Keratinocyte (primary cell): ENCODE results near the gene CDC23. TPM values are rescaled to one million over a fixed set of nuclear protein-coding genes. Genes with fewer than 3 reads are reported as not detected.

Experiments used
- DNase-seq: peaks from one replicate; pipeline ENCODE4 v3.0.0-alpha.2; 2011; ENCODE audit warnings: low read depth, missing footprints, low spot score
- FAIRE-seq: peaks from 2 replicates; lab custom pipeline; 2011; peaks lifted over from hg19 to GRCh38; lab: Jason Lieb, UNC
- H2AFZ ChIP-seq: 2 replicates; pipeline ENCODE4 v1.6.0; 2012; ENCODE audit warnings: low read length, control low read depth, inconsistent platforms; ENCODE audit not compliant: control insufficient read depth
- H3K27ac ChIP-seq: 2 replicates; pipeline ENCODE4 v1.5.1; 2011; ENCODE audit warnings: low read length; ENCODE audit not compliant: control insufficient read depth, insufficient read depth
- H3K27me3 ChIP-seq: 3 replicates; pipeline ENCODE4 v1.6.0; 2011; ENCODE audit warnings: low read length; ENCODE audit not compliant: control insufficient read depth, insufficient read depth; ENCODE audit errors: extremely low read depth
- H3K36me3 ChIP-seq, 2 experiments: 2 replicates in 1 of 2; 3 replicates in 1 of 2; pipeline ENCODE4 v1.5.1; 2011; ENCODE audit warnings: low read length in 2 of 2, mild to moderate bottlenecking in 1 of 2; ENCODE audit not compliant: control insufficient read depth in 2 of 2, insufficient read depth in 2 of 2; ENCODE audit errors: extremely low read depth in 1 of 2
- H3K4me1 ChIP-seq: 3 replicates; pipeline ENCODE4 v1.5.1; 2011; ENCODE audit warnings: low read length; ENCODE audit not compliant: control insufficient read depth, insufficient read depth; ENCODE audit errors: extremely low read depth
- H3K4me2 ChIP-seq: 3 replicates; pipeline ENCODE4 v1.6.0; 2011; ENCODE audit warnings: low read depth, low read length; ENCODE audit not compliant: control insufficient read depth, insufficient read depth; ENCODE audit errors: extremely low read depth
- H3K4me3 ChIP-seq, 3 experiments: fragments of 200-600 bp in 1 of 3; sonication (generic) in 1 of 3; 2 replicates in 2 of 3; 3 replicates in 1 of 3; pipeline ENCODE4 v1.5.1; 2011 to 2016; ENCODE audit warnings: low read length in 3 of 3, mild to moderate bottlenecking in 3 of 3, control low read depth in 2 of 3, inconsistent platforms in 1 of 3, low read depth in 1 of 3, mixed read lengths in 1 of 3, mixed run types in 1 of 3, moderate library complexity in 1 of 3; ENCODE audit not compliant: control insufficient read depth in 2 of 3, insufficient read depth in 2 of 3; ENCODE audit errors: extremely low read depth in 1 of 3
- H3K79me2 ChIP-seq: 2 replicates; pipeline ENCODE4 v1.6.0; 2012; ENCODE audit warnings: low read length; ENCODE audit not compliant: control insufficient read depth, insufficient read depth
- H3K9ac ChIP-seq: 3 replicates; pipeline ENCODE4 v1.6.0; 2011; ENCODE audit warnings: low read length; ENCODE audit not compliant: control insufficient read depth, insufficient read depth; ENCODE audit errors: extremely low read depth
- H3K9me1 ChIP-seq: 3 replicates; pipeline ENCODE4 v1.6.0; 2011; ENCODE audit warnings: low read length; ENCODE audit not compliant: control insufficient read depth, insufficient read depth; ENCODE audit errors: extremely low read depth
- H3K9me3 ChIP-seq: 2 replicates; pipeline ENCODE4 v1.5.1; 2012; ENCODE audit warnings: low read depth, low read length; ENCODE audit not compliant: control insufficient read depth
- H4K20me1 ChIP-seq: 3 replicates; pipeline ENCODE4 v1.6.0; 2011; ENCODE audit warnings: low read length; ENCODE audit not compliant: control insufficient read depth, insufficient read depth; ENCODE audit errors: extremely low read depth
- EZH2 ChIP-seq: IDR thresholded peaks from one replicate; pipeline ENCODE4 v1.6.1; 2012; ENCODE audit warnings: inconsistent platforms, mild to moderate bottlenecking, low read length, moderate library complexity
- dilution Hi-C: fragments of 300-500 bp; cut with MboI; formaldehyde crosslinking; loops from one replicate; pipeline ENCODE4 v1.7.0; 2020; ENCODE audit warnings: low sequenced_read_pairs; ENCODE audit not compliant: extremely low pct_ligation_motif_present
- polyA minus RNA-seq, 3 experiments: library from RNA; depleted of rRNA, polyadenylated mRNA; stranded (reverse); fragments of >200 nt; gene quantifications; 1 replicate in 1 of 3; 2 replicates in 1 of 3; 3 replicates in 1 of 3; pipeline ENCODE4 v1.2.3, GENCODE V29; 2011
- polyA plus RNA-seq, 5 experiments: library from polyadenylated mRNA; depleted of rRNA in 3 of 5; stranded (reverse) in 3 of 5; stranded (forward) in 1 of 5; unstranded in 1 of 5; fragments of >200 nt; gene quantifications; 1 replicate in 1 of 5; 2 replicates in 3 of 5; 3 replicates in 1 of 5; pipeline versions ENCODE4 v1.2.1 to v1.2.3, GENCODE V29; 2011 to 2012; ENCODE audit warnings: missing spikeins in 2 of 5, low read depth in 1 of 5, low replicate concordance in 1 of 5
- TF ChIP-seq, protein P1 (sequence below), 3 experiments: IDR thresholded peaks in 1 of 3; conservative IDR thresholded peaks in 1 of 3; optimal IDR thresholded peaks in 1 of 3; 2 replicates in 2 of 3; 3 replicates in 1 of 3; pipeline versions ENCODE3 to v1.5.1; 2011; ENCODE audit warnings: low read length in 3 of 3, mild to moderate bottlenecking in 3 of 3, moderate library complexity in 2 of 3, control low read depth in 1 of 3, inconsistent platforms in 1 of 3; ENCODE audit not compliant: insufficient read depth in 2 of 3; ENCODE audit errors: extremely low read depth in 1 of 3

CDC23 gene, protein sequence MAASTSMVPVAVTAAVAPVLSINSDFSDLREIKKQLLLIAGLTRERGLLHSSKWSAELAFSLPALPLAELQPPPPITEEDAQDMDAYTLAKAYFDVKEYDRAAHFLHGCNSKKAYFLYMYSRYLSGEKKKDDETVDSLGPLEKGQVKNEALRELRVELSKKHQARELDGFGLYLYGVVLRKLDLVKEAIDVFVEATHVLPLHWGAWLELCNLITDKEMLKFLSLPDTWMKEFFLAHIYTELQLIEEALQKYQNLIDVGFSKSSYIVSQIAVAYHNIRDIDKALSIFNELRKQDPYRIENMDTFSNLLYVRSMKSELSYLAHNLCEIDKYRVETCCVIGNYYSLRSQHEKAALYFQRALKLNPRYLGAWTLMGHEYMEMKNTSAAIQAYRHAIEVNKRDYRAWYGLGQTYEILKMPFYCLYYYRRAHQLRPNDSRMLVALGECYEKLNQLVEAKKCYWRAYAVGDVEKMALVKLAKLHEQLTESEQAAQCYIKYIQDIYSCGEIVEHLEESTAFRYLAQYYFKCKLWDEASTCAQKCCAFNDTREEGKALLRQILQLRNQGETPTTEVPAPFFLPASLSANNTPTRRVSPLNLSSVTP
- 26.4 to 40.2 TPM (median 33.2 TPM) in 3 replicates for polyA plus RNA-seq
- 17.4 TPM for polyA plus RNA-seq (2011; ENCODE audit: low read depth)
- polyA plus RNA-seq (2011; cell fraction: cytosol; rRNA removed), result 17.5 and 33.9 TPM in 2 replicates
- 40.3 and 47.1 TPM in 2 replicates for polyA plus RNA-seq (2011; cell fraction: nucleus; rRNA removed)
- polyA plus RNA-seq (2012; ENCODE audit: low replicate concordance), result 14.1 and 19.4 TPM in 2 replicates
- polyA minus RNA-seq, result 15.2 to 29.1 TPM (median 23.0 TPM) in 3 replicates
- 13.2 TPM for polyA minus RNA-seq (2011; cell fraction: cytosol; rRNA and poly(A)+ RNA removed)
- polyA minus RNA-seq (2011; cell fraction: nucleus; rRNA and poly(A)+ RNA removed), result 21.0 and 25.1 TPM in 2 replicates

DNA sequence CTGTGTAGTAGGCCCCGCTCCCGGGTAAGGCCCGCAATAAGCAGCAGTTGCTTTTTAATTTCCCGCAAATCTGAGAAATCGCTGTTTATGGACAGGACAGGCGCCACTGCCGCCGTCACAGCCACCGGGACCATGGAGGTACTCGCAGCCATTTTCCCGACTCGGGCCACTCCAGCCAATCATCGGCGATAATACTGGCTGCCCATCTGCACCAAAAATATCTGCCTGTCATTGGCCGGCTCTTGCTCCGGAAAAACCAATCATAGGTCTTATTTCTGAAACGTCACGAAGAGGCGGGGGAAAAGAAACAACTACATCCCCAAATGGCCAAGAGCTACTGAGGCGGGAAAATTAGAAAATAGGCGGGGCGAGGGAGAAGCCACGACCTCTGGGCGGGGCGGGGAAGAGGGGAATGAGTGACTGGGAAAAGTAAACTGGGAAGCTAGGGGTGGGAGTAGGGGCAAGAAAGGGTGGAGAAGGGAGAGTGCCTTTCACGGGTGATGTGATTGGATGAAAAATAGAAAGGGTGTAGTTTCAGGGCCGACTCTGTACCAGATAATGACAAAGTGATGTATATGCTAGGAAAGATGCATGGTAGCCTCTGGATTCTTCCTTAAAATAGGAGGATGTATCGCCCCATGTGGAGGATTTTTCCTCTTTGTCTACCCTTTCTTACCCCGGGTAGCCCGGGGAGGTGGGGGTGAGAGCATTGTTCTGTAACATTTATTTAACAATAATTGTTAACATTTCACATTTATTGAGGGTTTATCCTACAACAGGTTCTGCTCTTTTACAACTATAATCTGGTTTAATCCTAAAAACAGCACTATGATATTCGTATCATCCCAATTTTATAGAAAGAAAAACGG, at the start of gene CDC23:
TSS of gene CDC23 (minus strand) at position 163 of the 869 bp plus-strand sequence. CDS start at position 152, 11 bp downstream.
- no peaks in the 10 kb centered on the region for H3K9me1 ChIP-seq
- peaks cover 6% of the 10 kb centered on the region for H3K4me1 ChIP-seq
- H3K9me3 ChIP-seq, result no peaks in the 10 kb centered on the region
- peak within 1 kb of the TSS; percentile 91 for H3K9ac ChIP-seq
- H3K4me3 ChIP-seq, result peak within 1 kb of the TSS; percentile 67 to 86 (median 76)
- dilution Hi-C loops, result no loop called here
- peak within 1 kb of the TSS; percentile 98 for H2AFZ ChIP-seq
- H3K36me3 ChIP-seq, result no peaks in the 10 kb centered on the region
- H3K27ac ChIP-seq, result peak within 1 kb of the TSS; percentile 91
- peak; percentile 88 for DNase-seq
- H3K27me3 ChIP-seq, result no peaks in the 10 kb centered on the region
- peak; percentile 90 for FAIRE-seq
- H3K79me2 ChIP-seq, result peaks cover 37% of the 10 kb centered on the region
- peak within 1 kb of the TSS; percentile 94 for H3K4me2 ChIP-seq
- no peaks in the 10 kb centered on the region for H4K20me1 ChIP-seq
- TF ChIP-seq, protein P1, sequence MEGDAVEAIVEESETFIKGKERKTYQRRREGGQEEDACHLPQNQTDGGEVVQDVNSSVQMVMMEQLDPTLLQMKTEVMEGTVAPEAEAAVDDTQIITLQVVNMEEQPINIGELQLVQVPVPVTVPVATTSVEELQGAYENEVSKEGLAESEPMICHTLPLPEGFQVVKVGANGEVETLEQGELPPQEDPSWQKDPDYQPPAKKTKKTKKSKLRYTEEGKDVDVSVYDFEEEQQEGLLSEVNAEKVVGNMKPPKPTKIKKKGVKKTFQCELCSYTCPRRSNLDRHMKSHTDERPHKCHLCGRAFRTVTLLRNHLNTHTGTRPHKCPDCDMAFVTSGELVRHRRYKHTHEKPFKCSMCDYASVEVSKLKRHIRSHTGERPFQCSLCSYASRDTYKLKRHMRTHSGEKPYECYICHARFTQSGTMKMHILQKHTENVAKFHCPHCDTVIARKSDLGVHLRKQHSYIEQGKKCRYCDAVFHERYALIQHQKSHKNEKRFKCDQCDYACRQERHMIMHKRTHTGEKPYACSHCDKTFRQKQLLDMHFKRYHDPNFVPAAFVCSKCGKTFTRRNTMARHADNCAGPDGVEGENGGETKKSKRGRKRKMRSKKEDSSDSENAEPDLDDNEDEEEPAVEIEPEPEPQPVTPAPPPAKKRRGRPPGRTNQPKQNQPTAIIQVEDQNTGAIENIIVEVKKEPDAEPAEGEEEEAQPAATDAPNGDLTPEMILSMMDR (optimal IDR thresholded peaks at IDR 0.05 in 1 of 3, IDR thresholded peaks at IDR 0.05 in 1 of 3, conservative IDR thresholded peaks at IDR 0.05 in 1 of 3; ENCODE audit: extremely low read depth in 1 of 3, insufficient read depth in 2 of 3, low read length in 3 of 3), result no peak
- no peak for TF ChIP-seq EZH2

DNA sequence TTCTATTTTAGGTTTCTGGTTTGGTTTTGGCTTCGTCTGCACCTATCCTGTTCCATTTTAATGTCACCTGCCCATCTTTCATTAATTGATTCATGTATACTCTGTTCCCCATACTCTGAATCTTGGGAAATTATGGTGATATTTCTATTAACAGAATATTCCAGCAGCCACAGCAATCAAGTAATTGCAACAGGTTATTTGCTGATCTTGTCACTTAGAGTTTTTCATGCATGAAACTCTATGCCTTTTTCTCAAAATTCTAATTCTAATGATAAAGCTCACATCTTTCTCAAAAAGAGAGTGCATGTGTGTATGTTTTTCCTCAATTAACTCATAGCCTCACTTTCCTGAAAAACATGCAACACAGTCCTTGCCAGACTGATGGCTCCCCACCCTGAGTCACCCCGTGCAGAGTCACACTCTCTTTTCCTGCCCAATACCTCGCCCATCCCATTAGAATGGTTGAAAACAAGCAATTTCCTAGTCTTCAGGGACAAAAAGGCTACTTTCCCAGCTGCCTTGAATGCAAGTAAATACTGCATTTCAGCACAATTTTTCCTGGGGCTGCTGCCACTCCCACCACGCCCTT, 45.7 kb upstream of the CDC23 start:
- FAIRE-seq, result no peak

More for the DNA sequence above, 45.7 kb upstream of the CDC23 start:
- dilution Hi-C loops, result no loop called here
- Histone ChIP-seq H3K79me2 (no peaks in the 10 kb centered on the region), H3K9me1 (no peaks in the 10 kb centered on the region), H3K4me2 (no peak overlapping the region), H3K36me3 (no peaks in the 10 kb centered on the region), H3K4me1 (no peaks in the 10 kb centered on the region), H3K9me3 (no peaks in the 10 kb centered on the region), H2AFZ (no peak overlapping the region), H4K20me1 (no peaks in the 10 kb centered on the region), H3K27ac (no peak overlapping the region), H3K27me3 (peaks cover 7% of the 10 kb centered on the region), H3K9ac (no peak overlapping the region), H3K4me3 (no peak overlapping the region)
- no peak for DNase-seq
- TF ChIP-seq, protein P1 (optimal IDR thresholded peaks at IDR 0.05 in 1 of 3, IDR thresholded peaks at IDR 0.05 in 1 of 3, conservative IDR thresholded peaks at IDR 0.05 in 1 of 3; ENCODE audit: extremely low read depth in 1 of 3, insufficient read depth in 2 of 3, low read length in 3 of 3), result no peak
- no peak for TF ChIP-seq EZH2
